GM23338 (cell line): ENCODE measurements around the gene SLX4IP. TPM values are rescaled to one million over a fixed set of nuclear protein-coding genes. Genes with fewer than 3 reads are reported as not detected.

ENCODE experiments used
- ATAC-seq: fragments of 200-7000 bp; cut with Tn5 transposase; 3 replicates; pipeline ENCODE4 v1.9.1; 2020
- DNase-seq: peaks from one replicate; pipeline ENCODE4 v3.0.0-alpha.2; 2015; ENCODE audit warnings: low spot score
- H2AFZ ChIP-seq: fragments of 200-600 bp; sonication (generic); 2 replicates; pipeline ENCODE4 v1.8.0; 2016; ENCODE audit warnings: antibody characterized with exemption, mild to moderate bottlenecking, moderate library complexity
- H3F3A ChIP-seq: fragments of 200-600 bp; sonication (generic); replicated peaks from 2 replicates; pipeline ENCODE4 v1.8.0; 2017; ENCODE audit warnings: antibody characterized with exemption, mixed run types, low read depth
- H3K27ac ChIP-seq: fragments of 200-600 bp; sonication (generic); 2 replicates; pipeline ENCODE4 v1.6.1; 2016; ENCODE audit warnings: low read depth
- H3K27me3 ChIP-seq: fragments of 200-600 bp; sonication (generic); 2 replicates; pipeline ENCODE4 v1.8.0; 2016; ENCODE audit warnings: mild to moderate bottlenecking, mixed run types, moderate library complexity; ENCODE audit not compliant: insufficient read depth
- H3K36me3 ChIP-seq: fragments of 200-600 bp; sonication (generic); 2 replicates; pipeline ENCODE4 v1.8.0; 2016; ENCODE audit warnings: mild to moderate bottlenecking; ENCODE audit not compliant: insufficient read depth
- H3K4me1 ChIP-seq: fragments of 200-600 bp; sonication (generic); 2 replicates; pipeline ENCODE4 v1.8.0; 2016; ENCODE audit warnings: mild to moderate bottlenecking, moderate library complexity; ENCODE audit not compliant: insufficient read depth
- H3K4me2 ChIP-seq: fragments of 200-600 bp; sonication (generic); 2 replicates; pipeline ENCODE4 v1.7.1; 2017; ENCODE audit warnings: mixed run types
- H3K4me3 ChIP-seq: fragments of 200-600 bp; sonication (generic); 2 replicates; pipeline ENCODE4 v1.6.1; 2016; ENCODE audit warnings: mixed run types
- H3K79me2 ChIP-seq: fragments of 200-600 bp; sonication (generic); replicated peaks from 2 replicates; pipeline ENCODE4 v1.8.0; 2017; ENCODE audit warnings: mild to moderate bottlenecking; ENCODE audit not compliant: insufficient read depth
- H3K9me2 ChIP-seq: fragments of 200-600 bp; sonication (generic); 2 replicates; pipeline ENCODE4 v1.8.0; 2017; ENCODE audit not compliant: insufficient read depth
- H4K20me1 ChIP-seq: fragments of 200-600 bp; sonication (generic); replicated peaks from 2 replicates; pipeline ENCODE4 v1.8.0; 2017; ENCODE audit warnings: mild to moderate bottlenecking; ENCODE audit not compliant: insufficient read depth
- H3K27ac Mint-ChIP-seq: 2 replicates; pipeline ENCODE4 v1.8.0; 2020; ENCODE audit warnings: inconsistent platforms, mild to moderate bottlenecking, moderate library complexity, mixed read lengths
- H3K27me3 Mint-ChIP-seq: 3 replicates; pipeline ENCODE4 v1.8.0; 2022; ENCODE audit warnings: low read depth, mild to moderate bottlenecking, moderate library complexity, mixed read lengths, inconsistent platforms; ENCODE audit not compliant: insufficient read depth, poor library complexity
- H3K36me3 Mint-ChIP-seq: 3 replicates; pipeline ENCODE4 v1.8.0; 2021; ENCODE audit warnings: low read depth, mild to moderate bottlenecking, inconsistent platforms, moderate library complexity, mixed read lengths
- H3K4me1 Mint-ChIP-seq: 3 replicates; pipeline ENCODE4 v1.8.0; 2020; ENCODE audit warnings: mild to moderate bottlenecking, inconsistent platforms, mixed read lengths
- H3K4me3 Mint-ChIP-seq: 3 replicates; pipeline ENCODE4 v1.8.0; 2021; ENCODE audit warnings: moderate library complexity, mild to moderate bottlenecking, inconsistent platforms, mixed read lengths
- H3K9me3 Mint-ChIP-seq: 3 replicates; pipeline ENCODE4 v1.8.0; 2020; ENCODE audit warnings: moderate library complexity, mild to moderate bottlenecking, inconsistent platforms, mixed read lengths
- EZH2phosphoT487 ChIP-seq: fragments of 200-600 bp; sonication (generic); IDR thresholded peaks from one replicate; pipeline ENCODE4 v1.8.1; 2018; ENCODE audit warnings: antibody characterized with exemption; ENCODE audit not compliant: unreplicated experiment
- JUNB ChIP-seq: IDR thresholded peaks from one replicate; pipeline ENCODE4 v1.6.1; 2016; ENCODE audit warnings: antibody characterized with exemption; ENCODE audit not compliant: unreplicated experiment
- POLR2AphosphoS5 ChIP-seq: IDR thresholded peaks from 2 replicates; pipeline ENCODE4 v1.6.1; 2016; ENCODE audit warnings: antibody characterized with exemption, low read depth
- ZNF331 ChIP-seq: fragments of 250-450 bp; sonication (Bioruptor Pico); IDR thresholded peaks from 2 replicates; pipeline ENCODE4 v1.5.0; 2020; ENCODE audit warnings: low read depth, mild to moderate bottlenecking, moderate library complexity
- polyA plus RNA-seq: library from polyadenylated mRNA; unstranded; fragments of >200 nt; fragmentation: Nextera tagmentation; extraction: Ambion mirVana; gene quantifications from 2 replicates; pipeline ENCODE4 v1.2.1, GENCODE V29; 2016
- total RNA-seq: library from RNA; depleted of rRNA; stranded (reverse); fragments of >200 nt; shearing (Covaris generic); gene quantifications from 2 replicates; pipeline ENCODE4 v1.2.3, GENCODE V29; 2014
- TF ChIP-seq, protein P1 (sequence below), 2 experiments: fragments of 200-600 bp in 1 of 2; sonication (generic) in 1 of 2; conservative IDR thresholded peaks; 2 replicates each; pipeline versions ENCODE4 v1.5.1 to v1.6.1; 2016 to 2017; ENCODE audit warnings: antibody characterized with exemption in 2 of 2, low read depth in 2 of 2, mild to moderate bottlenecking in 2 of 2, moderate library complexity in 1 of 2

Gene SLX4IP
- total and polyA plus RNA-seq, 2 experiments from 2014 or later: 9.1 to 9.8 TPM

DNA sequence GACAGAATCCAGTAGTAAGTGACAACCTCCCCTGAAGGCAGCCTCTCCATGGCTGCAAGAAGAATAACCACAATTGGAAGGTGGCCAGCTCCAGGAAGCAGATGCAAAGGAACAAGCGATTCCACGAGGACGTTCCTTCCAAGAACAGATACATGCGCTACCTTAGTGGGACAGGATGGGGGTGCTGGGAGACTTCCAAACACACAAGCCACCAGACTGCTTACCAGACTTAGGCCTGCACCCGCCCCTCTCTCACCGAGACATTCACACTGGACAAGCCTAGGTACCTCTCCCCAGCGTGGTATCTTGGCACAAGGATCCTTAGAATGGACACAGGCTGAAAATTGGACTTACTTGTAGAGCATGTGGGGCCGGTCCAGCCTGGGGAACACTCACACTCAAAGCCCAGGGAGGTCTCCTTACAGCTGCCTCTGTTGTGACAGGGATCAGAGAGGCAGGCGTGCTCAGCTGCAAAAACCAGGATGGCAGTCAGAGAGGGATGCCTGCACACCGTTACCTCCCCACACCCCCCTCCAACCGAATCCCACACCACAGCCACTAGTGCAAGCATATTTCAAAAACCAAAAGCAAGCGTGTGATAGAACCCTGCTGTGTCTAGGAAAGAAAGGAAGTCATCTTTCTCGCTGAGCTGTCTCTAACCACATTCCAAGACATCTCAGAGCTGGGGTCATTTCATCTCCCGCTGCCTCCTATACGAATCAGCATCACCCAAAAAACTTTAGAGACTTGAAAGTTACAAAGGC is 216.3 kb downstream of the SLX4IP start:
- no peaks in the 10 kb centered on the region for H3K9me2 ChIP-seq
- DNase-seq (no peak), ATAC-seq (no peak)
- no peak overlapping the region for H3K4me3 ChIP-seq
- H3K79me2 ChIP-seq: peaks cover 37% of the 10 kb centered on the region
- H3K27ac ChIP-seq: no peak overlapping the region
- Mint-ChIP-seq H3K4me3 (no peak overlapping the region; the same call in 2 of the 3 replicates), H3K27me3 (peaks cover 13% of the 10 kb centered on the region), H3K4me1 (peaks cover 87% of the 10 kb centered on the region), H3K36me3 (peaks cover 90% of the 10 kb centered on the region), H3K27ac (0 out of 2 replicates have a peak overlapping the region, but pooled peaks have one; percentile 51), H3K9me3 (no peaks in the 10 kb centered on the region)
- TF ChIP-seq EZH2phosphoT487: no peak
- TF ChIP-seq, protein P1, sequence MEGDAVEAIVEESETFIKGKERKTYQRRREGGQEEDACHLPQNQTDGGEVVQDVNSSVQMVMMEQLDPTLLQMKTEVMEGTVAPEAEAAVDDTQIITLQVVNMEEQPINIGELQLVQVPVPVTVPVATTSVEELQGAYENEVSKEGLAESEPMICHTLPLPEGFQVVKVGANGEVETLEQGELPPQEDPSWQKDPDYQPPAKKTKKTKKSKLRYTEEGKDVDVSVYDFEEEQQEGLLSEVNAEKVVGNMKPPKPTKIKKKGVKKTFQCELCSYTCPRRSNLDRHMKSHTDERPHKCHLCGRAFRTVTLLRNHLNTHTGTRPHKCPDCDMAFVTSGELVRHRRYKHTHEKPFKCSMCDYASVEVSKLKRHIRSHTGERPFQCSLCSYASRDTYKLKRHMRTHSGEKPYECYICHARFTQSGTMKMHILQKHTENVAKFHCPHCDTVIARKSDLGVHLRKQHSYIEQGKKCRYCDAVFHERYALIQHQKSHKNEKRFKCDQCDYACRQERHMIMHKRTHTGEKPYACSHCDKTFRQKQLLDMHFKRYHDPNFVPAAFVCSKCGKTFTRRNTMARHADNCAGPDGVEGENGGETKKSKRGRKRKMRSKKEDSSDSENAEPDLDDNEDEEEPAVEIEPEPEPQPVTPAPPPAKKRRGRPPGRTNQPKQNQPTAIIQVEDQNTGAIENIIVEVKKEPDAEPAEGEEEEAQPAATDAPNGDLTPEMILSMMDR (conservative IDR thresholded peaks at IDR 0.05; ENCODE audit: low read depth in 2 of 2): peak in 1 of 2 experiments; percentile 35; a peak in 2 of 4 replicates
- no peaks in the 10 kb centered on the region for H3K27me3 ChIP-seq
- peaks cover 29% of the 10 kb centered on the region for H4K20me1 ChIP-seq
- peaks cover 66% of the 10 kb centered on the region for H3K4me1 ChIP-seq
- peaks cover 34% of the 10 kb centered on the region for H3K36me3 ChIP-seq
- H2AFZ ChIP-seq: no peak overlapping the region
- H3K4me2 ChIP-seq: no peak overlapping the region
- no peaks in the 10 kb centered on the region for H3F3A ChIP-seq

DNA sequence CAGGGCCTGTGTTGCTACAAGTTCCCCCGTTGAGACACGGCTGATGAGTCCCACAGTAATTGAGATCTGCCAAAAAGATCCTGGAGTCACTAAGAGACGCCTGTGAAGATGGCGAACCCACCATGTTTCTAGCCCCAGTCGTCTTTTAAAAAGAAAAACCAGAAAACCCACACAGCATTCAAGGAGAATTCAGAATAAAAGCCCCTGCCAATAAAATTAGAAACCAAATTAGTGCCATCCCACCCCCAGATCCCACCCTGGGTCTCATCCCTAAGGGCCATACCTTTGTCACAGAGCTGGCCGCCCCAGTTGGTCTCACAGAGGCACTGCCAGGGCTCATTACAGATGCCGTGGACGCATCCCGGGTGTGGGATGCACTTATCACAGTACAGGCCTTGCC is 217.1 kb downstream of the SLX4IP start:
- Histone ChIP-seq H3K4me2 (peak overlapping the region; percentile 51; the same call in 1 of the 2 replicates), H3K4me1 (peaks cover 72% of the 10 kb centered on the region), H3K27me3 (no peaks in the 10 kb centered on the region), H3K27ac (no peak overlapping the region), H3K36me3 (peaks cover 29% of the 10 kb centered on the region), H3K9me2 (no peaks in the 10 kb centered on the region), H3K79me2 (peaks cover 44% of the 10 kb centered on the region), H3K4me3 (no peak overlapping the region), H2AFZ (no peak overlapping the region), H3F3A (no peaks in the 10 kb centered on the region), H4K20me1 (peaks cover 24% of the 10 kb centered on the region; the same call in 1 of the 2 replicates)
- Mint-ChIP-seq H3K9me3 (no peaks in the 10 kb centered on the region), H3K4me1 (peaks cover 89% of the 10 kb centered on the region), H3K27me3 (peaks cover 10% of the 10 kb centered on the region), H3K4me3 (no peak overlapping the region), H3K27ac (no peak overlapping the region), H3K36me3 (peaks cover 89% of the 10 kb centered on the region)
- no peak for ATAC-seq
- no peak for TF ChIP-seq EZH2phosphoT487
- no peak for TF ChIP-seq POLR2AphosphoS5
- TF ChIP-seq ZNF331: no peak
- TF ChIP-seq, protein P1 (conservative IDR thresholded peaks at IDR 0.05; ENCODE audit: low read depth in 2 of 2): no peak
- TF ChIP-seq JUNB: no peak
- DNase-seq: no peak
